ENCODE results near the gene PIK3C2B.

GRCh38 chr1:204460346-204460745 lies 34.3 kb downstream of the PIK3C2B start:
- TF ChIP-seq CTCF (IDR thresholded peaks at IDR 0.05) = no peak
- no peak for TF ChIP-seq POLR2A (IDR thresholded peaks at IDR 0.05)
